NB4 (cell line): Measurements from ENCODE around the gene TMEM217.

Source experiments
- CTCF ChIP-seq: IDR thresholded peaks from one replicate; pipeline ENCODE4 v1.5.1; 2012; ENCODE audit warnings: low read depth, low read length
- MAX ChIP-seq: IDR thresholded peaks from 2 replicates; pipeline ENCODE4 v1.6.1; 2011; ENCODE audit warnings: low read depth, low read length
- POLR2A ChIP-seq: IDR thresholded peaks from 2 replicates; pipeline ENCODE4 v1.6.1; 2011; ENCODE audit warnings: mild to moderate bottlenecking; ENCODE audit not compliant: insufficient read length; ENCODE audit errors: extremely low read depth

- TF ChIP-seq MAX = no peak
- no peak for TF ChIP-seq CTCF
- TF ChIP-seq POLR2A = no peak
These were observed 667 bp downstream of the TMEM217 start for GRCh38 chr6:37257320-37257633.
